Ascending aorta (tissue), 2 donors: ENCODE measurements around the gene IQCN. TPM values are rescaled to one million over a fixed set of nuclear protein-coding genes. Genes with fewer than 3 reads are reported as not detected.
A peak's percentile ranks its signal among the peaks of the same experiment; 100 is the strongest.

Experiments used
- DNase-seq, 2 donors: peaks; one replicate each; pipeline ENCODE4 v3.0.0-alpha.2; 2019; ENCODE audit warnings: low spot score in 2 of 2
- H3K27ac ChIP-seq, 2 donors: fragments of 200-600 bp; sonication (generic); one replicate each; pipeline ENCODE4 v1.5.1; 2016 to 2017; ENCODE audit warnings: mild to moderate bottlenecking in 1 of 2
- H3K27me3 ChIP-seq: fragments of 200-600 bp; sonication (generic); one replicate; pipeline ENCODE4 v1.5.1; 2017
- H3K36me3 ChIP-seq, 2 donors: fragments of 200-600 bp; sonication (generic); one replicate each; pipeline ENCODE4 v1.5.1; 2016
- H3K4me1 ChIP-seq, 2 donors: fragments of 200-600 bp; sonication (generic); one replicate each; pipeline ENCODE4 v1.5.1; 2016 to 2017; ENCODE audit warnings: mild to moderate bottlenecking in 1 of 2
- H3K4me3 ChIP-seq, 2 donors: fragments of 200-600 bp; sonication (generic); one replicate each; pipeline ENCODE4 v1.5.1; 2016 to 2017; ENCODE audit warnings: mild to moderate bottlenecking in 1 of 2
- H3K9me3 ChIP-seq, 2 donors: fragments of 200-600 bp; sonication (generic); one replicate each; pipeline ENCODE4 v1.5.1; 2016
- intact Hi-C: fragments of 100-400 bp; cut with DNase I; formaldehyde crosslinking; loops from one replicate; pipeline ENCODE4 v1.15.1; 2023
- total RNA-seq: library from RNA; depleted of rRNA; stranded (reverse); fragments of >200 nt; gene quantifications from one replicate; pipeline ENCODE4 v1.1.0, GENCODE V29; 2016
- TF ChIP-seq, protein P1 (sequence below), 3 experiments: fragments of 200-600 bp in 2 of 3; fragments of 450-650 bp in 1 of 3; sonication (generic) in 2 of 3; IDR thresholded peaks; one replicate each; pipeline ENCODE4 v1.5.1; 2016 to 2019; ENCODE audit warnings: antibody characterized with exemption in 3 of 3, mild to moderate bottlenecking in 1 of 3, moderate library complexity in 1 of 3

IQCN gene
- total RNA-seq, 1 donor from 2014 or later, result 51.2 TPM

DNA sequence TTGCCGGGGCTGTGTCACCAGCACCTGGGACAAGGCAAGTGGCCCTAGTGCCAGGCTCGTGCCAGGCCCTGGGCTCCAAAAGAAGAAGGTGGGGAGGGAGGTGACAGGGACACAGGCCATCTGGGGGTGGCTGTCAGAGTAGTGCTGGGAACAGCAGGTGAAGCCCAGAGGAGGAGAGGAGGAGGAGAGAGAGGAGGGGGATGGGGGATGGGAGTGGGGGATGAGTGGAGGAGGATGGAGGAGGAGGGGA lies 29.9 kb upstream of the IQCN start:
- Histone ChIP-seq H3K4me3 (peak overlapping the region; percentile 60), H3K9me3 (no peaks in the 10 kb centered on the region), H3K4me1 (peaks cover 41 to 77% of the 10 kb centered on the region in 2 donors), H3K27ac (peak overlapping the region; percentile 98 to 100), H3K36me3 (no peaks in the 10 kb centered on the region), H3K27me3 (no peaks in the 10 kb centered on the region)
- TF ChIP-seq, protein P1, sequence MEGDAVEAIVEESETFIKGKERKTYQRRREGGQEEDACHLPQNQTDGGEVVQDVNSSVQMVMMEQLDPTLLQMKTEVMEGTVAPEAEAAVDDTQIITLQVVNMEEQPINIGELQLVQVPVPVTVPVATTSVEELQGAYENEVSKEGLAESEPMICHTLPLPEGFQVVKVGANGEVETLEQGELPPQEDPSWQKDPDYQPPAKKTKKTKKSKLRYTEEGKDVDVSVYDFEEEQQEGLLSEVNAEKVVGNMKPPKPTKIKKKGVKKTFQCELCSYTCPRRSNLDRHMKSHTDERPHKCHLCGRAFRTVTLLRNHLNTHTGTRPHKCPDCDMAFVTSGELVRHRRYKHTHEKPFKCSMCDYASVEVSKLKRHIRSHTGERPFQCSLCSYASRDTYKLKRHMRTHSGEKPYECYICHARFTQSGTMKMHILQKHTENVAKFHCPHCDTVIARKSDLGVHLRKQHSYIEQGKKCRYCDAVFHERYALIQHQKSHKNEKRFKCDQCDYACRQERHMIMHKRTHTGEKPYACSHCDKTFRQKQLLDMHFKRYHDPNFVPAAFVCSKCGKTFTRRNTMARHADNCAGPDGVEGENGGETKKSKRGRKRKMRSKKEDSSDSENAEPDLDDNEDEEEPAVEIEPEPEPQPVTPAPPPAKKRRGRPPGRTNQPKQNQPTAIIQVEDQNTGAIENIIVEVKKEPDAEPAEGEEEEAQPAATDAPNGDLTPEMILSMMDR (IDR thresholded peaks at IDR 0.05), result no peak
- intact Hi-C loops, result loop anchor here (1.0 kb wide), 2 partner anchors 12 to 19 kb away; partner anchors contain the start of gene LSM4
- peak in 1 of 2 donors; percentile 73 for DNase-seq

DNA sequence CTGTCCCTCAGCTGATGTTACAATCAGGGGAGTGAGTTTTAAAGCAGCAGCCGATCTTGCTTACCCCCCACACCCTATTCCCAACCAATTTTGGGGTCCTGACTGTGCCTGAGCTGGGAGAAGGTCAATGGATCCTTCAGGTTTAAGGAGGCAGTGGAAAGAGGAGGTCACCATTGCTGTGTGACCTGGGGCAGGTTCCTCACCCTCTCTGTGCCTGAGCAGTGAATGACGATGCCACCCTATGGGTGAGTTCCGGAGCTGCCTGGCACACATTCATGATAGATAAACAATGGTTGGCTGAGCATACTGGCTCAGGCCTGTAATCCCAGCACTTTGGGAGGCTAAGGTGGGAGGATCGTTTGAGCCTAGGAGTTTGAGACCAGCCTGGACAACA lies 27.5 kb upstream of the IQCN start:
- intact Hi-C loops, result loop anchor here (1.0 kb wide), 1 partner anchor 19 kb away; no protein-coding TSS in a partner anchor
- Histone ChIP-seq H3K9me3 (no peaks in the 10 kb centered on the region), H3K4me3 (no peak overlapping the region), H3K36me3 (no peaks in the 10 kb centered on the region), H3K4me1 (peaks cover 36 to 58% of the 10 kb centered on the region in 2 donors), H3K27ac (peak overlapping the region; percentile 98 to 100), H3K27me3 (no peaks in the 10 kb centered on the region)
- TF ChIP-seq, protein P1 (IDR thresholded peaks at IDR 0.05), result no peak
- DNase-seq, result no peak

DNA sequence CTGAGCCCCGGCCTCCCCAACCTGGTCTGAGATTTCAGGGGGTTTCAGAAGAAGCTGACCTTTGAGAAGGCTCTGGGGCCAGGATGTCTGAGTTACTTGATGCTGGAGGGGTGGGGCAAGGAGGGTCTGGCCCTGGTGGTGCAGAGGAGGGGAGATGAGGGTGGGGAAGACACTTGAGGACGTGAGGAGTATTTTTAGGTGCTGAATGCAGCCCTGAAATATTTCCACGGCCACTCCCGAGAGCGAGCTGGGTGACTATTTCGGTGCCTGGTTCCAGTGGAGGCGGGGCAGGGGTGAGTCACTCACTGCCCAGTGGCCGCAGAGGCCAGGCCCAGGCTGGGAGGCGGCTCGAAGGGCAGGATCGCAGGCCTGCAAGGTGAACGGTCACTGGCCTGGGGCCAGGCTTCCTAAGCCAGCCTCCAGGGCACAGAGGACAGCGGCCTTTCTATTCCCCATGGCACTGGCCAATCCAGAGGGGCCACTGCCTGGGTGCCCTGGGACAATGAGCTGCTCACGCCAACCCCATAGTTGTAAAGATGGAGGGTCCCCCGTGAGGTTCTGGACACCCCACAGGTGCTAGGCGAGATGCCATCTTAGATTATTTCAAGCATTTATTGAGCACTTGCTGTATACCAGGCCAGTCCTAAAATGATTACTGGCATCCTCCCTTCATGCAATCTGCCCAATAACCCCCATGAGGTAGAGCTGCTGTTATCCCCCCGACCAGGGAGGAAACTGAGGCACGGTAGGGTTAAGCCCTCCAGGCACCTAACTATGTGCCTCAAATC lies 26.9 kb upstream of the IQCN start:
- DNase-seq, result peak; percentile 69 to 96
- Histone ChIP-seq H3K4me1 (peaks cover 32 to 52% of the 10 kb centered on the region in 2 donors), H3K36me3 (no peaks in the 10 kb centered on the region), H3K27me3 (no peaks in the 10 kb centered on the region), H3K27ac (peak overlapping the region; percentile 98 to 100), H3K9me3 (no peaks in the 10 kb centered on the region), H3K4me3 (no peak overlapping the region)
- TF ChIP-seq, protein P1 (IDR thresholded peaks at IDR 0.05), result no peak
- intact Hi-C loops, result loop anchor here (1.0 kb wide), 1 partner anchor 19 kb away; no protein-coding TSS in a partner anchor

DNA sequence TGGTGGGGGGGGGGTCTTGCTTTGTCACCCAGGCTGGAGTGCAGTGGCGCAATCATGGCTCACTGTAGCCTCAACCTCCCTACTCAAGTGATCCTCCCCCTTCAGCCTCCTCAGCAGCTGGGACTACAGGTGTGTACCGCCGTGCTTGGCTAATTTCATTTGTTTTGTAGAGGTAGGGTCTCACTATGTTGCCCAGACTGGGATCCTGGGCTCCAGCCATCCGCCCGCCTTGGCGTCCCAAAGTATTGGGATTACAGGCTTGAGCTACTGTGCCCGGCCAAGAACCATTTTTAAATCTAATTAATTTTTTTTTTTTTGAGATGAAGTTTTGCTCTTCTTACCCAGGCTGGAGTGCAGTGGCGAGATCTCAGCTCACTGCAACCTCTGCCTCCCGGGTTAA lies 25.4 kb upstream of the IQCN start:
- intact Hi-C loops, result no loop called here
- TF ChIP-seq, protein P1 (IDR thresholded peaks at IDR 0.05), result no peak
- H3K9me3 ChIP-seq, result no peaks in the 10 kb centered on the region
- peak overlapping the region; percentile 98 to 100 for H3K27ac ChIP-seq
- H3K4me1 ChIP-seq, result peaks cover 23 to 42% of the 10 kb centered on the region in 2 donors
- no peaks in the 10 kb centered on the region for H3K36me3 ChIP-seq
- no peaks in the 10 kb centered on the region for H3K27me3 ChIP-seq
- H3K4me3 ChIP-seq, result no peak overlapping the region
- DNase-seq, result no peak

DNA sequence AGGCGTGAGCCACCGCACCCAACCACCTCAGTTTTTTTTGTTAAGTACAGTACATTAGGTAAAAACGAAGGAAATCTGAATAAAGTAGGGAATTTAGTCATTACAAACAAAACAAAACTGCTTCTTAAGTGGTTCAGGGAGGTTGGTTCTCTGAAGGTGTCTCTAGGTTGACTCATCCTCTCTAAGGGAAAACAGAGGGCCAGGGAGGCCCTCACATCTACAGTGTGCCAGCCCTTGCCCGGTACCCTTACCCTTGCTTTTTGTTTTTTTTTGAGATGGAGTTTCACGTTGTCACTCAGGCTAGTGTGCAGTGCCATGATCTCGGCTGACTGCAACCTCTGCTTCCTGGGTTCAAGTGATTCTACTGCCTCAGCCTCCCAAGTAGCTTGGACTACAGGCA lies 24.3 kb upstream of the IQCN start:
- intact Hi-C loops, result no loop called here
- H3K27ac ChIP-seq, result peak overlapping the region; percentile 31 to 100
- no peak for DNase-seq

More for the DNA sequence above, 24.3 kb upstream of the IQCN start:
- Histone ChIP-seq H3K4me3 (no peak overlapping the region), H3K27me3 (no peaks in the 10 kb centered on the region), H3K4me1 (peaks cover 17 to 40% of the 10 kb centered on the region in 2 donors), H3K36me3 (no peaks in the 10 kb centered on the region), H3K9me3 (no peaks in the 10 kb centered on the region)
- TF ChIP-seq, protein P1 (IDR thresholded peaks at IDR 0.05), result no peak
